Motor neuron (in vitro differentiated cells): ENCODE results near the gene JMJD1C. TPM values are rescaled to one million over a fixed set of nuclear protein-coding genes. Genes with fewer than 3 reads are reported as not detected.
"Not testable (repeated sequence)": the region's sequence is repeated elsewhere in the genome, so short reads cannot be mapped to it uniquely, and the experiment has no call there.

Experiments used
- ATAC-seq, 8 experiments: fragments of 200-7000 bp; cut with Tn5 transposase; replicated peaks in 6 of 8; 2 replicates each; pipeline ENCODE4 v1.8.0; 2021; ENCODE audit warnings: mild to moderate bottlenecking in 8 of 8, moderate library complexity in 8 of 8
- H3K27ac ChIP-seq, 2 donors: fragments of 250-450 bp; sonication (Bioruptor Pico); 2 replicates each; pipeline ENCODE4 v1.9.0; 2021; ENCODE audit warnings: antibody characterized with exemption in 2 of 2, mild to moderate bottlenecking in 2 of 2, moderate library complexity in 1 of 2
- H3K4me1 ChIP-seq, 2 donors: fragments of 250-450 bp; sonication (Bioruptor Pico); replicated peaks in 1 of 2; 2 replicates each; pipeline ENCODE4 v1.6.1; 2021; ENCODE audit warnings: antibody characterized with exemption in 2 of 2, mild to moderate bottlenecking in 2 of 2, moderate library complexity in 1 of 2
- H3K4me3 ChIP-seq, 5 donors: fragments of 250-450 bp; sonication (Bioruptor Pico); 2 replicates each; pipeline ENCODE4 v1.9.0; 2021; ENCODE audit warnings: antibody characterized with exemption in 5 of 5, mild to moderate bottlenecking in 5 of 5, moderate library complexity in 4 of 5
- WGBS, 10 experiments: fragments of 450-650 bp; shearing (Covaris generic); methylation state at CpG; one replicate each; pipeline ENCODE4 v1.0.0; 2022; 5-methylcytosine and 5-hydroxymethylcytosine counted together
- in situ Hi-C, 9 experiments: fragments of 400-800 bp; cut with MboI; loops; one replicate each; pipeline ENCODE4 v1.15.0; 2021; ENCODE audit warnings: low sequenced_read_pairs in 9 of 9, low pct_unique_long_range_greater_than_20kb in 2 of 9; ENCODE audit not compliant: unreplicated experiment in 9 of 9
- total RNA-seq, 8 experiments: library from RNA; unstranded; fragments of 300-600 nt; gene quantifications; 2 replicates each; pipeline versions ENCODE4 v1.2.3 to v1.2.4, GENCODE V29; 2022

The JMJD1C gene
- total RNA-seq, 8 experiments from 2014 or later: 48.3 to 137 (median 57.1) TPM

- no peak for ATAC-seq
- WGBS, 10 experiments: 87 to 100% (median 97%) methylated on average over 1 to 3 of the region's 3 CpGs
- Histone ChIP-seq H3K4me1 (no peaks in the 10 kb centered on the region), H3K27ac (no peak overlapping the region), H3K4me3 (no peak overlapping the region)
- in situ Hi-C loops: no loop called here
Measured at GRCh38 chr10:63246356-63246755, 219.4 kb downstream of the JMJD1C start.

- no peak for ATAC-seq
- in situ Hi-C loops: no loop called here
- Histone ChIP-seq H3K4me3 (no peak overlapping the region), H3K4me1 (no peaks in the 10 kb centered on the region), H3K27ac (no peak overlapping the region)
- 81 to 100% (median 92%) methylated on average over 2 of the region's 2 CpGs; no CpG with 5 or more reads in 2 of the 10 experiments for WGBS, 10 experiments
Measured at GRCh38 chr10:63241841-63242281, 223.9 kb downstream of the JMJD1C start.

- Histone ChIP-seq H3K27ac (no peak overlapping the region), H3K4me1 (peaks cover 0 to 4% of the 10 kb centered on the region in 2 donors), H3K4me3 (no peak overlapping the region)
- WGBS, 10 experiments: 68 to 100% (median 84%) methylated on average over 2 to 6 of the region's 6 CpGs
- no peak for ATAC-seq
- in situ Hi-C loops: no loop called here
Measured at GRCh38 chr10:63240807-63241206, 225.0 kb downstream of the JMJD1C start.

GRCh38 chr10:63238501-63238900 is 227.3 kb downstream of the JMJD1C start:
- WGBS, 10 experiments: 23 to 100% (median 91%) methylated on average over 1 of the region's 1 CpG; no CpG with 5 or more reads in 2 of the 10 experiments
- no peak for ATAC-seq
- peaks cover 0 to 4% of the 10 kb centered on the region in 2 donors for H3K4me1 ChIP-seq
- no peak overlapping the region for H3K4me3 ChIP-seq
- no peak overlapping the region for H3K27ac ChIP-seq
- in situ Hi-C loops: no loop called here

- 96 to 100% (median 100%) methylated on average over 1 to 3 of the region's 3 CpGs for WGBS, 10 experiments
- in situ Hi-C loops: no loop called here
- no peak for ATAC-seq
- H3K27ac ChIP-seq: no peak overlapping the region
- peaks cover 0 to 4% of the 10 kb centered on the region in 2 donors for H3K4me1 ChIP-seq
- no peak overlapping the region for H3K4me3 ChIP-seq
Measured at GRCh38 chr10:63237396-63237795, 228.4 kb downstream of the JMJD1C start.

GRCh38 chr10:63236113-63236935 is 229.5 kb downstream of the JMJD1C start:
- in situ Hi-C loops: no loop called here
- H3K4me3 ChIP-seq: no peak overlapping the region
- WGBS, 10 experiments: 55 to 100% (median 94%) methylated on average over 1 to 2 of the region's 2 CpGs
- no peak overlapping the region for H3K27ac ChIP-seq
- peaks cover 0 to 4% of the 10 kb centered on the region in 2 donors for H3K4me1 ChIP-seq
- peak in 4 of 8 experiments; percentile 26 to 96 (median 60) for ATAC-seq

GRCh38 chr10:63235136-63235535 is 230.6 kb downstream of the JMJD1C start:
- ATAC-seq, H3K4me3 ChIP-seq, in situ Hi-C loops, H3K27ac ChIP-seq, H3K4me1 ChIP-seq: not testable (repeated sequence)
- WGBS, 10 experiments: 80 to 100% (median 96%) methylated on average over 1 to 10 of the region's 10 CpGs; no CpG with 5 or more reads in 1 of the 10 experiments

- Histone ChIP-seq H3K4me1 (no peaks in the 10 kb centered on the region), H3K4me3 (no peak overlapping the region), H3K27ac (no peak overlapping the region)
- in situ Hi-C loops: no loop called here
- 18 to 100% (median 88%) methylated on average over 1 to 4 of the region's 4 CpGs for WGBS, 10 experiments
- ATAC-seq: no peak
Measured at GRCh38 chr10:63229161-63229560, 236.6 kb downstream of the JMJD1C start.

GRCh38 chr10:63228237-63228636 is 237.5 kb downstream of the JMJD1C start:
- in situ Hi-C loops: no loop called here
- no peaks in the 10 kb centered on the region for H3K4me1 ChIP-seq
- H3K4me3 ChIP-seq: no peak overlapping the region
- no peak overlapping the region for H3K27ac ChIP-seq
- ATAC-seq: peak in 3 of 8 experiments; percentile 48 to 61 (median 59)

- Histone ChIP-seq H3K27ac (no peak overlapping the region), H3K4me1 (no peaks in the 10 kb centered on the region), H3K4me3 (no peak overlapping the region)
- no peak for ATAC-seq
- WGBS, 10 experiments: 53 to 100% (median 93%) methylated on average over 2 to 3 of the region's 3 CpGs
- in situ Hi-C loops: no loop called here
Measured at GRCh38 chr10:63227207-63227895, 238.4 kb downstream of the JMJD1C start.

- in situ Hi-C loops: loop anchor here in 6 of 9 experiments (25.0 kb wide), 3 partner anchors 238 to 488 kb away; partner anchors contain the start of gene JMJD1C (in 1 of the 6)
- Histone ChIP-seq H3K4me3 (no peak overlapping the region), H3K4me1 (no peaks in the 10 kb centered on the region), H3K27ac (no peak overlapping the region)
- 57 to 100% (median 80%) methylated on average over 1 of the region's 1 CpG; no CpG with 5 or more reads in 2 of the 10 experiments for WGBS, 10 experiments
- ATAC-seq: no peak
Measured at GRCh38 chr10:63224241-63224640, 241.5 kb downstream of the JMJD1C start.

- no peak overlapping the region for H3K4me3 ChIP-seq
- H3K4me1 ChIP-seq: no peaks in the 10 kb centered on the region
- no peak overlapping the region for H3K27ac ChIP-seq
- 40 to 100% (median 93%) methylated on average over 1 to 4 of the region's 4 CpGs; no CpG with 5 or more reads in 1 of the 10 experiments for WGBS, 10 experiments
- in situ Hi-C loops: loop anchor here in 6 of 9 experiments (25.0 kb wide), 3 partner anchors 240 to 490 kb away; partner anchors contain the start of gene JMJD1C (in 1 of the 6)
- ATAC-seq: no peak
Measured at GRCh38 chr10:63221950-63222349, 243.8 kb downstream of the JMJD1C start.

- Histone ChIP-seq H3K4me3 (no peak overlapping the region), H3K27ac (no peak overlapping the region), H3K4me1 (no peaks in the 10 kb centered on the region)
- WGBS, 10 experiments: 60 to 100% (median 88%) methylated on average over 1 to 5 of the region's 5 CpGs; no CpG with 5 or more reads in 1 of the 10 experiments
- in situ Hi-C loops: loop anchor here in 6 of 9 experiments (25.0 kb wide), 3 partner anchors 243 to 493 kb away; partner anchors contain the start of gene JMJD1C (in 1 of the 6)
- no peak for ATAC-seq
Measured at GRCh38 chr10:63219749-63220148, 246.0 kb downstream of the JMJD1C start.
